Mucosa of stomach (tissue), 1 donor: ENCODE measurements around the gene NDUFAF8.

Source experiments
- H3K27me3 ChIP-seq: one replicate; pipeline ENCODE4 v1.7.0; 2013; ENCODE audit warnings: mild to moderate bottlenecking, low read length; ENCODE audit not compliant: control insufficient read depth, insufficient read depth
- H3K36me3 ChIP-seq: one replicate; pipeline ENCODE4 v1.7.0; 2013; ENCODE audit warnings: low read length; ENCODE audit not compliant: control insufficient read depth, insufficient read depth
- H3K4me1 ChIP-seq: one replicate; pipeline ENCODE4 v1.7.0; 2013; ENCODE audit warnings: mild to moderate bottlenecking, low read length; ENCODE audit not compliant: control insufficient read depth, insufficient read depth
- H3K4me3 ChIP-seq: one replicate; pipeline ENCODE4 v1.7.0; 2013; ENCODE audit warnings: low read length
- H3K9ac ChIP-seq: one replicate; pipeline ENCODE4 v1.7.0; 2013; ENCODE audit warnings: mild to moderate bottlenecking, low read length, moderate library complexity
- H3K9me3 ChIP-seq: one replicate; pipeline ENCODE4 v1.7.0; 2013; ENCODE audit warnings: mild to moderate bottlenecking, low read length, moderate library complexity; ENCODE audit not compliant: control insufficient read depth
- donor health status: Pancreatic carcinoma.

NDUFAF8 gene

GRCh38 chr17:81254955-81255717 lies 16.0 kb downstream of the NDUFAF8 start:
- H3K9me3 ChIP-seq = no peaks in the 10 kb centered on the region
- H3K4me3 ChIP-seq = no peak overlapping the region
- H3K36me3 ChIP-seq = peaks cover 5% of the 10 kb centered on the region
- peaks cover 11% of the 10 kb centered on the region for H3K4me1 ChIP-seq
- H3K27me3 ChIP-seq = no peaks in the 10 kb centered on the region
- H3K9ac ChIP-seq = no peak overlapping the region

GRCh38 chr17:81256616-81257015 lies 17.5 kb downstream of the NDUFAF8 start:
- Histone ChIP-seq H3K4me3 (no peak overlapping the region), H3K9me3 (no peaks in the 10 kb centered on the region), H3K4me1 (peaks cover 11% of the 10 kb centered on the region), H3K9ac (no peak overlapping the region), H3K36me3 (peaks cover 13% of the 10 kb centered on the region), H3K27me3 (no peaks in the 10 kb centered on the region)

DNA sequence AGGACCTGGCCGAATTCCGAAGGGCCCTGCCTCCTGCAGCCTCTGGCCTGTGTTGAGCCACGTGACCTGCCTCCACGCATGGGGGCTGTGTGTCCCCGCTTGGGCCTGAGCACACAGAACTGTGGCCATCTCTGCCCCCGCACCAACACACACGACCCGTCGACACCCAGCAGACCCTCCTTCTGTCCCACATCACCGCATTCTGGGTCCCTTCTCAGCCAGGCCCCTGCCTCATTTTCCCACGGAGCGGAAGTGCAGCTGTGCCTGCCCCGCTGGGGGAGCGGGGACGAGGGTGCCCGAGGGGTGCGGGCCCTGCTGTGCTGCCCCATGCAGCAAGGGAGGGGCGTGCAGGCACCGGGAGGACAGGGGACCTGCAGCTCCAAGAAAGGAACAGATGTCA lies 18.4 kb downstream of the NDUFAF8 start:
- no peaks in the 10 kb centered on the region for H3K9me3 ChIP-seq
- H3K9ac ChIP-seq = no peak overlapping the region
- H3K36me3 ChIP-seq = peaks cover 13% of the 10 kb centered on the region
- H3K4me3 ChIP-seq = no peak overlapping the region
- H3K27me3 ChIP-seq = no peaks in the 10 kb centered on the region
- H3K4me1 ChIP-seq = peaks cover 11% of the 10 kb centered on the region

GRCh38 chr17:81258292-81258691 lies 19.2 kb downstream of the NDUFAF8 start:
- no peak overlapping the region for H3K9ac ChIP-seq
- H3K36me3 ChIP-seq = peaks cover 13% of the 10 kb centered on the region
- no peak overlapping the region for H3K4me3 ChIP-seq
- no peaks in the 10 kb centered on the region for H3K27me3 ChIP-seq
- peaks cover 11% of the 10 kb centered on the region for H3K4me1 ChIP-seq
- no peaks in the 10 kb centered on the region for H3K9me3 ChIP-seq

DNA sequence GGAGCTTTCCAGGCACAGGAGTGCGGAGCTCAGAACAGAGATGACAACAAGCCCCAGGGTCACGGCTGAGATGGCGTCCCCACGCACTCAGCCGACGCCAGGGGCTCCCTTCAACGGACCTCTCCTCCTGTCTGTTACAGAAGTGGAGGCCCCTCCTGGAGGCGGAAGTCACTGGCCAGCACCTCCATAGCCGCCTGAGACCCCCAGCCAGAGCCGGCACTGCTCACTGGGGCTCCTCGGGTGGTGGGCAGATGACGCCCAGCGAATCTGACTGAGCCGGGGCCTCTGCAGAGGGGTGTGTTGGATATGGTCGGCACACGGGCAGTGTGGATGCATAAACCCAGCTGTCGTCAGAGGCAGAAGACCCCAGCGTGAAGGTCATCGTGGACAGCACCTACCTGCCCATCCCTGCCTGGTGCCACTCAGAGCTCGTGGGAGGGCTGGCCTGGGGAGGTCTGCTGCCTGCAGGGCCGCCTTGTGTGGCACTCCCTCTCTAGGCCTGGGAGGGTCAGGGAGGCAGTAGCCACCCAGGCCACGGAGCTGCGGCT lies 20.0 kb downstream of the NDUFAF8 start:
- Histone ChIP-seq H3K9me3 (no peaks in the 10 kb centered on the region), H3K4me1 (peaks cover 11% of the 10 kb centered on the region), H3K4me3 (no peak overlapping the region), H3K9ac (no peak overlapping the region), H3K27me3 (no peaks in the 10 kb centered on the region), H3K36me3 (peaks cover 13% of the 10 kb centered on the region)

GRCh38 chr17:81260171-81260570 lies 21.1 kb downstream of the NDUFAF8 start:
- H3K4me3 ChIP-seq = no peak overlapping the region
- H3K9ac ChIP-seq = no peak overlapping the region
- H3K9me3 ChIP-seq = no peaks in the 10 kb centered on the region
- no peaks in the 10 kb centered on the region for H3K27me3 ChIP-seq
- H3K4me1 ChIP-seq = peaks cover 5% of the 10 kb centered on the region
- peaks cover 14% of the 10 kb centered on the region for H3K36me3 ChIP-seq

DNA sequence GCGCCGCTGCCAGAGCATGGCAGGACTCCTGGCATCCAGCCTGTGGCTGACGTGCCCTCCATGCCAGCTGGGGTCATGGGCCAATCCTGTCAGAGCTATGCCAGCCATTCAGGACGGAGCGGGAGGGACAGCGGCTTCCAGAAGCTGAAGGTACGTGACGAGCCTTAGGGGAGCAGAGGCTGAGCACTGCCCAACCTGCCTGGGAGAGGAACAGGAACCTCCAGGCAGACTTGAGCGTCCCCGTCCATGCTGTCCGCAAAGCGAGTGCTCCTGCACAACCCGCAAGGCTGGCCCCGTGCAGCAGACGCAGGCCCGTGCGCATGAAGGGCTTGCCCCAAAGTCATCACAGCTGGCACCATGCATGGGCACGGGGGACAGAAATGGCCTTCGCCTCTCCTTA lies 21.5 kb downstream of the NDUFAF8 start:
- H3K9me3 ChIP-seq = no peaks in the 10 kb centered on the region
- H3K4me3 ChIP-seq = no peak overlapping the region
- no peaks in the 10 kb centered on the region for H3K4me1 ChIP-seq
- no peaks in the 10 kb centered on the region for H3K27me3 ChIP-seq
- peaks cover 18% of the 10 kb centered on the region for H3K36me3 ChIP-seq
- no peak overlapping the region for H3K9ac ChIP-seq

GRCh38 chr17:81261096-81261495 lies 22.0 kb downstream of the NDUFAF8 start:
- Histone ChIP-seq H3K4me3 (no peak overlapping the region), H3K36me3 (peaks cover 22% of the 10 kb centered on the region), H3K9ac (no peak overlapping the region), H3K4me1 (no peaks in the 10 kb centered on the region), H3K9me3 (no peaks in the 10 kb centered on the region), H3K27me3 (no peaks in the 10 kb centered on the region)

- Histone ChIP-seq H3K36me3 (peaks cover 22% of the 10 kb centered on the region), H3K9me3 (no peaks in the 10 kb centered on the region), H3K9ac (no peak overlapping the region), H3K4me1 (no peaks in the 10 kb centered on the region), H3K4me3 (no peak overlapping the region), H3K27me3 (no peaks in the 10 kb centered on the region)
Measured at GRCh38 chr17:81261582-81262336, 22.6 kb downstream of the NDUFAF8 start.

- Histone ChIP-seq H3K9ac (no peak overlapping the region), H3K4me3 (no peak overlapping the region), H3K27me3 (no peaks in the 10 kb centered on the region), H3K9me3 (no peaks in the 10 kb centered on the region), H3K36me3 (peaks cover 22% of the 10 kb centered on the region), H3K4me1 (no peaks in the 10 kb centered on the region)
Measured at GRCh38 chr17:81263371-81264181, 24.5 kb downstream of the NDUFAF8 start.

- no peaks in the 10 kb centered on the region for H3K27me3 ChIP-seq
- H3K36me3 ChIP-seq = peaks cover 22% of the 10 kb centered on the region
- H3K9me3 ChIP-seq = no peaks in the 10 kb centered on the region
- no peak overlapping the region for H3K4me3 ChIP-seq
- no peak overlapping the region for H3K9ac ChIP-seq
- H3K4me1 ChIP-seq = no peaks in the 10 kb centered on the region
Measured at GRCh38 chr17:81264640-81265039, 25.5 kb downstream of the NDUFAF8 start.
